HG02610 (cell line): Measurements from ENCODE around the gene FSHB.
"Not testable (repeated sequence)": the region's sequence is repeated elsewhere in the genome, so short reads cannot be mapped to it uniquely, and the experiment has no call there.

Source experiments
- ATAC-seq: cut with Tn5 transposase; IDR thresholded peaks from one replicate; pipeline ENCODE4 v1.9.1; 2021; ENCODE audit warnings: mild to moderate bottlenecking, moderate library complexity; ENCODE audit not compliant: unreplicated experiment

Gene FSHB

DNA sequence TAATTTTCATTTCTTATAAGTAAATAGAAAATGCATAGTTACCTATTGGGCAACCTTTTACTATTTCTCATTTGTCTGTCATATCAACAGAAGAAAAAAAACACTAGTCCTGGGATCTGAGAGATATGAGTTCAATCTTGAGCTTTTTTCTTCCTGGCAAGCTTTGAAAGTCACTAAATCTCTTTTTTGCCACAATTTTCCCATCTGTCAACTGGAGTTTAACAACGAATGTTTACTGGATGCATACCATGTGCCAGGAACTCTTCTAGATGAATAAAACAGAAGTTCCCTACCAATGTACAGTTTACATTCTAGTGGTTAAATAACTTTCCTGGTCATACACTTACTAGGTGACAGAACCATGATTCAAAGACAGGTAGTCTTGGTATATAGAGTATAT, 31.0 kb downstream of the FSHB start:
- no peak for ATAC-seq

DNA sequence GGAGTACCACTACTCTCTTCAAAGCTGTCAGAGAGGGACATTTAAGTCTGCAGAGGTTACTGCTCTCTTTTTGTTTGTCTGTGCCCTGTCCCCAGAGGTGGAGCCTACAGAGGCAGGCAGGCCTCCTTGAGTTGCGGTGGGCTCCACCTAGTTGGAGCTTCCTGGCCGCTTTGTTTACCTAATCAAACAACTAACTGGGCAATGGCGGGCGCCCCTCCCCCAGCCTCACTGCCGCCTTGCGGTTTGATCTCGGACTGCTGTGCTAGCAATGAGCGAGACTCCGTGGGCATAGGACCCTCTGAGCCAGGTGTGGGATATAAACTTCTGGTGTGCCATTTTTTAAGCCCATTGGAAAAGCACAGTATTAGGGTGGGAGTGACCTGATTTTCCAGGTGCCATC, 37.8 kb downstream of the FSHB start:
- ATAC-seq: not testable (repeated sequence)

DNA sequence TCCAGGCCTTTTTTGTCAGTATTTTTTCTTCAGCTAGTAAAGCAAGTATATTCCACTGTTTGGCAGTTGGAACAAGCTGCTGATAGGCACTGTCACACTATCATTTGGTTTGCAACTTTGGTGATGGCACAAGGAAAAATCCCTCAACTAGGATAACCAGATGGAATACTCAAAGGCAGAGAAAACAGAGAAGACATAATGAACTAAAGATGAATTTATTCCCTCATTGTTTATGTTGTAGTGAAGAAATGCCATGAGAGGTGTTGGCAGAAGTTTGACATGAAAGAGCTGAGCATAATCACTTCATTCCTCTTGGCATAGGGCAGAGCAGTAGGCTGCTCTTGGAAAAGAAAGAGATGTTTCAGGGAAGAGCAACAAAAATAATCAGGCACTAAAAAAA, 39.9 kb downstream of the FSHB start:
- ATAC-seq: no peak

DNA sequence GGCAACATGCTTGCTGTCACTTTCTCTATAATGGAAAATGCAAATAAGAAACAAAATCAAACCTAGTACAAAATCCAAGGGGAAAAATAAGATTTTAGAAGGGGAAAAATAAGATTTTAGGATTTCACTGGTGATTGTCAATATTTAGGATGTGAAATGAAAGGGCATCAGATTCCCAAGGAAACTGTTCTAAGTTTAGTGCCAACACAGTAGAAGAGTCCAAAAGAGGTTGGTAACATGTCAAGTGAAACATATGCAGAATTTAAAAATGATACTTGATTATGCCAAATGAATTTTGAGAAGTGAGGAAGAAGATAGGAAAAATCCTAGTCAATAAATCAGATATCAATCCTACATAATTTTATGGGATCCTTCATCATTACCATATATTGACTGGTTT, 46.4 kb downstream of the FSHB start:
- no peak for ATAC-seq

DNA sequence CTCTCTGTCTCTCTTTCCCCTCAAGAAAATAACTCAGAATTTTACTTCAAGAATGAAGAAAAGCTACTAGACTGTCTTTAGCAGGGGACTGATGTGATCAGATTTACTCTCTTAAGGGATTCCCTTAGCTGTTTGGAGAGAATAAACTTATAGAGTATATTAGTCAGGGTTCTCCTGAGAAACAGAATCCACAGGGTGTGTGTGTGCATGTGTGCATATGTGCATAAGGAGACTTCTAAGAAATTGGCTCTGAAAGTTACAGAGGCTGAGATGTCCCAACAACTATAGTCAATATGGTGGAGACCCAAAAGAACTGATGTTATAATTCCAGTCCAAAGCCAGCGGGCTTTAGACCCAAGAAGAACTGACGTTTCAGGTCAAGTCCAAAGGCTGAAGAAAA, 49.0 kb downstream of the FSHB start:
- ATAC-seq: no peak

DNA sequence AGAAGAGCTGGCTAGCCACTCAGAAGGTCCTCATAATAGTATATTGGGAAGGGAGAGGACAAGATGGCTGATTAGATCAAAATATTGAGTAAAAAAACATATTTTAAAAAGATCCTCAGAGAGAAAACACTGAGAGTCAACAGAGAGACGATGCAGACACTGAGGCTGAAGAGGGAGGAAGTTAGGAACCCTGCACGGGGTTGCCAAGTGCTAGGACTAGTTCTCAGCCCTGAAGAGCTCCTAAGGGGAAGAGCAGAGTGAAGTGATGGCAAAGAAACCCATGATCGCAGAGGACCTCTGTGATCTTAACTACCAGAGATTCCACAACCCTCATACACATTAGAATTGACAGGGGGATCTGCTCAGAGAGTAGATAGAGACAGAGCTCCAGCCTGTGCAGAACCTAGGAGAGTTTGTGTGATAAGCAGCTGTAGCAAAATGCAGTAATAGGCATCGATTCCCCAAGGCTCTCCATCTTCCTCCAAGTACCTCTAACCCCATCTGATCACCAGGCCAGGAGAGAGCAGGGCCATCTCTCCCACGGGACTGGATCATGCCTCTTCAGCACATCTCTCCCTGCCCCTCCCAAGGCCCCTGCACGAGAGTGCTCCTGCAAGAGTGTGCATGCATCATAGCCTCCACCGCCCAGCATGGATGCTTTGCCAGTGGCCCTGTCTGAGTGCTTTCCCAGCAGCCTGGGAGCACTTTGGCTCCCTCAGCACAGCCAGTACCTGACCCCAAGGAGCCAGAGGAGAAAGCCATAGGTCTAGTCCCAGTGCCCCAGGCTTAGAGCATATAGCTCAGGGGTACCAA, 50.9 kb downstream of the FSHB start:
- ATAC-seq: peak; percentile 35

DNA sequence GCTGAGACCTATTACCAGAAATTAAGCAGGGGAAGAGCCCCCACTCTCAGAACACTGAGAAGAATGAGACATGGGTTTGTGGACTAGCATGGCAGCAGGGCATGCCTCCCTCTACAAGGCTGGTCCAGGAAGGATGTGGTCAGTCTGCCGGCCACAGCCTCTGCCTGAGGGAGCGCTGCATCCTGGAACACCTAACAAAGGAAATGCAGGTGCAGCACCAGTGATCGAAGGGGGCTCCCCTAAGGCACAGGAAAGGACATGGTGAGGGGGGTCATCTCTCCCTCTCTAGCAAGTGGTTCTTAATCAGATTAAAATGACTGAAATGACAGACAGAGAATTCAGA, 51.4 kb downstream of the FSHB start:
- peak; percentile 87 for ATAC-seq
